Jurkat, Clone E6-1 (cell line): ENCODE measurements around the gene SH3BGR.
"Not testable (repeated sequence)": the region's sequence is repeated elsewhere in the genome, so short reads cannot be mapped to it uniquely, and the experiment has no call there.

ENCODE experiments used
- DNase-seq: peaks from one replicate; pipeline ENCODE4 v3.0.0-alpha.2; 2011; ENCODE audit warnings: low read depth, low spot score
- H3K4me3 ChIP-seq: 2 replicates; pipeline ENCODE4 v1.5.1; 2011; ENCODE audit warnings: mild to moderate bottlenecking, low read length, control low read depth, moderate library complexity

SH3BGR gene

GRCh38 chr21:39533545-39534380, 82.0 kb downstream of the SH3BGR start:
- H3K4me3 ChIP-seq = no peak overlapping the region
- no peak for DNase-seq

- H3K4me3 ChIP-seq = no peak overlapping the region
- no peak for DNase-seq
Observed at GRCh38 chr21:39535646-39536437, 84.1 kb downstream of the SH3BGR start.

- H3K4me3 ChIP-seq = no peak overlapping the region
- DNase-seq = no peak
Observed at GRCh38 chr21:39536835-39537234, 85.1 kb downstream of the SH3BGR start.

GRCh38 chr21:39537571-39537970, 85.8 kb downstream of the SH3BGR start:
- DNase-seq = no peak
- no peak overlapping the region for H3K4me3 ChIP-seq

- no peak for DNase-seq
Observed at GRCh38 chr21:39538453-39539042, 86.8 kb downstream of the SH3BGR start.

GRCh38 chr21:39540367-39540766, 88.6 kb downstream of the SH3BGR start:
- not testable (repeated sequence) for DNase-seq, H3K4me3 ChIP-seq

More at GRCh38 chr21:39538453-39539042, 86.8 kb downstream of the SH3BGR start:
- H3K4me3 ChIP-seq = no peak overlapping the region

GRCh38 chr21:39542736-39543135, 91.0 kb downstream of the SH3BGR start:
- DNase-seq = no peak
- H3K4me3 ChIP-seq = no peak overlapping the region

- no peak for DNase-seq
- no peak overlapping the region for H3K4me3 ChIP-seq
Observed at GRCh38 chr21:39546522-39546921, 94.8 kb downstream of the SH3BGR start.

GRCh38 chr21:39552856-39553255, 101.1 kb downstream of the SH3BGR start:
- no peak overlapping the region for H3K4me3 ChIP-seq
- DNase-seq = no peak

- no peak for DNase-seq
- no peak overlapping the region for H3K4me3 ChIP-seq
Observed at GRCh38 chr21:39553331-39553730, 101.6 kb downstream of the SH3BGR start.

GRCh38 chr21:39555911-39556590, 104.3 kb downstream of the SH3BGR start:
- DNase-seq = no peak
- H3K4me3 ChIP-seq = no peak overlapping the region

- no peak overlapping the region for H3K4me3 ChIP-seq
Observed at GRCh38 chr21:39559511-39559910, 107.7 kb downstream of the SH3BGR start.

GRCh38 chr21:39561140-39561539, 109.4 kb downstream of the SH3BGR start:
- no peak for DNase-seq

More at GRCh38 chr21:39559511-39559910, 107.7 kb downstream of the SH3BGR start:
- no peak for DNase-seq

GRCh38 chr21:39562791-39563770, 111.3 kb downstream of the SH3BGR start:
- no peak for DNase-seq

More at GRCh38 chr21:39561140-39561539, 109.4 kb downstream of the SH3BGR start:
- no peak overlapping the region for H3K4me3 ChIP-seq

GRCh38 chr21:39564200-39564599, 112.4 kb downstream of the SH3BGR start:
- H3K4me3 ChIP-seq = no peak overlapping the region
- no peak for DNase-seq

More at GRCh38 chr21:39562791-39563770, 111.3 kb downstream of the SH3BGR start:
- no peak overlapping the region for H3K4me3 ChIP-seq
